Activated CD4-positive, alpha-beta T cell treated with anti-CD3 and anti-CD28 coated beads, Interleukin-2, Interleukin-4, amounts not matched to agents 100 ng/mL and 50 ng/mL, durations not matched to agents 16 hours and 8 hours (primary cell): ENCODE results near the gene IP6K3.

Experiments used
- DNase-seq: peaks from one replicate; pipeline ENCODE4 v3.0.0-alpha.2; 2020; ENCODE audit warnings: low spot score

Gene IP6K3

DNA sequence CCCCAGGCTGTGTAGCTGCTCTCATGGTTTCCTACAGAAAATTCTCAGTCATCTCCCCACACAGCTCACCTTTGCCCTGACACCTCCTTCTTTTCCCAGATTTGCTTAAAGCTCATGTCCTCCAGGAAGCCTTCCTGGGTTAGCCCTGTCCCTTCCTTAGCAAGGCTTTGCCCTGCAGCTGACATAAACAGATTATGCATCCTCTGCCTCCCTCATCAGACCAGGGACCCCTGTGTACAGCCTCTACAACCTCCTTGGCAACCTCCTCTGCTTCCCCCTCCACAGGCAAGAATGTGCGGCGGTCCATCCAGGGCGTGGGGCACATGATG is 75.0 kb downstream of the IP6K3 start:
- DNase-seq, result no peak
